ENCODE data around the gene NACC2.
"Not testable (repeated sequence)": the region's sequence is repeated elsewhere in the genome, so short reads cannot be mapped to it uniquely, and the experiment has no call there.

DNA sequence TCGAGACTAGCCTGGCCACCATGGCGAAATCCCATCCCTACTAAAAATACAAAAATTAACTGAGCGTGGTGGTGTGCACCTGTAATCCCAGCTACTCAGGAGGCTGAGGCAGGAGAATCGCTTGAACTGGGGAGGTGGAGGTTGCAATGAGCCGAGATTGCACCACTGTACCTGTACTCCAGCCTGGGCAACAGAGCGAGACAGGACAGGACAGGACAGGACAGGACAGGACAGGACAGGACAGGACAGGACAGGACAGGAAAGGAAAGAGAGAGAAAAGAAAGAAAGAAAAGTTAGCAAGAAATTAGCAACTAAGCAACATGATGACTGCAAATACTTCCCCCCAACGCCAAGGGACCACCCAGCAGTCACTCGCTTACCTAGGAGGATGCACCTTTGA is 33.2 kb downstream of the NACC2 start:
- TF ChIP-seq CTCF (IDR thresholded peaks at IDR 0.05; ENCODE audit: insufficient read depth, low read depth, low read length); EZH2 (IDR thresholded peaks at IDR 0.05; ENCODE audit: insufficient read depth, low read length): not testable (repeated sequence)

Measured in astrocyte (in vitro differentiated cells and primary cell).